CD4-positive, alpha-beta memory T cell (primary cell): ENCODE results near the gene ADRA2A. TPM values are rescaled to one million over a fixed set of nuclear protein-coding genes. Genes with fewer than 3 reads are reported as not detected.

Experiments used
- CTCF ChIA-PET: fragments of 350-600 bp; sonication (Branson Sonifier 250); formaldehyde crosslinking; loops from one replicate; lab custom pipeline; 2021; ENCODE audit warnings: inconsistent platforms; ENCODE audit not compliant: partially characterized antibody; lab: Charles Lee
- POLR2A ChIA-PET: fragments of 350-600 bp; sonication (Branson Sonifier 250); formaldehyde crosslinking; loops from one replicate; lab custom pipeline; 2021; ENCODE audit not compliant: partially characterized antibody; lab: Charles Lee
- DNase-seq, 5 donors: peaks; one replicate each; pipeline versions ENCODE4 v3.0.0 to v3.0.0-alpha.2; 2020 to 2022; ENCODE audit warnings: mixed read lengths in 1 of 5
- H3K27ac ChIP-seq: one replicate; pipeline ENCODE4 v1.7.0; 2013; ENCODE audit warnings: low read depth, low read length
- H3K27me3 ChIP-seq: 2 replicates; pipeline ENCODE4 v1.7.0; 2013; ENCODE audit warnings: mild to moderate bottlenecking, low read length, moderate library complexity; ENCODE audit not compliant: insufficient read depth
- H3K36me3 ChIP-seq: 2 replicates; pipeline ENCODE4 v1.7.0; 2013; ENCODE audit warnings: mild to moderate bottlenecking, low read length, moderate library complexity; ENCODE audit not compliant: insufficient read depth
- H3K4me1 ChIP-seq: 2 replicates; pipeline ENCODE4 v1.7.0; 2013; ENCODE audit warnings: mild to moderate bottlenecking, low read length, moderate library complexity; ENCODE audit not compliant: insufficient read depth
- H3K4me3 ChIP-seq, 2 donors: one replicate each; pipeline ENCODE4 v1.7.0; 2013; ENCODE audit warnings: low read length in 2 of 2, mild to moderate bottlenecking in 1 of 2
- H3K9me3 ChIP-seq, 2 donors: one replicate each; pipeline ENCODE4 v1.7.0; 2013; ENCODE audit warnings: low read length in 2 of 2, control low read depth in 1 of 2; ENCODE audit not compliant: control insufficient read depth in 1 of 2
- H3K27ac Mint-ChIP-seq, 7 donors: one replicate each; pipeline ENCODE4 v1.8.0; 2020 to 2021; ENCODE audit warnings: mixed read lengths in 7 of 7, mild to moderate bottlenecking in 6 of 7, inconsistent platforms in 3 of 7, moderate library complexity in 3 of 7
- H3K27me3 Mint-ChIP-seq, 2 donors: one replicate each; pipeline ENCODE4 v1.8.0; 2020 to 2021; ENCODE audit warnings: mixed read lengths in 2 of 2
- H3K36me3 Mint-ChIP-seq, 2 donors: one replicate each; pipeline ENCODE4 v1.8.0; 2020 to 2021; ENCODE audit warnings: mixed read lengths in 2 of 2, inconsistent platforms in 1 of 2, mild to moderate bottlenecking in 1 of 2
- H3K4me1 Mint-ChIP-seq, 4 donors: one replicate each; pipeline ENCODE4 v1.8.0; 2020 to 2021; ENCODE audit warnings: mixed read lengths in 4 of 4, mild to moderate bottlenecking in 1 of 4
- H3K4me3 Mint-ChIP-seq, 8 donors: one replicate each; pipeline ENCODE4 v1.8.0; 2020 to 2021; ENCODE audit warnings: mixed read lengths in 8 of 8, mild to moderate bottlenecking in 7 of 8, moderate library complexity in 6 of 8, inconsistent platforms in 3 of 8
- H3K9me3 Mint-ChIP-seq, 8 donors: one replicate each; pipeline ENCODE4 v1.8.0; 2020 to 2021; ENCODE audit warnings: mixed read lengths in 8 of 8, mild to moderate bottlenecking in 5 of 8, inconsistent platforms in 3 of 8, moderate library complexity in 1 of 8
- intact Hi-C: fragments of 100-400 bp; cut with micrococcal nuclease; formaldehyde crosslinking; loops from one replicate; pipeline ENCODE4 v1.15.1; 2023
- polyA plus RNA-seq, 2 donors: library from polyadenylated mRNA; unstranded; fragments of 300-500 nt; fragmentation: Illumina TruSeq; gene quantifications; one replicate each; pipeline ENCODE4 v1.2.3, GENCODE V29; 2021
- total RNA-seq, 2 experiments: library from RNA; stranded (reverse); gene quantifications; one replicate each; pipeline ENCODE4 v1.2.3, GENCODE V29; 2021

Gene ADRA2A
- total and polyA plus RNA-seq, 4 experiments from 2014 or later, result not detected

GRCh38 chr10:111089293-111089692, 12.5 kb downstream of the ADRA2A start:
- ChIA-PET CTCF (no interaction called here), POLR2A (no interaction called here)
- Mint-ChIP-seq H3K36me3 (no peaks in the 10 kb centered on the region), H3K27me3 (peaks cover 17 to 18% of the 10 kb centered on the region in 2 donors), H3K27ac (no peak overlapping the region), H3K9me3 (no peaks in the 10 kb centered on the region), H3K4me3 (no peak overlapping the region), H3K4me1 (no peaks in the 10 kb centered on the region)
- DNase-seq, result no peak
- H3K4me3 ChIP-seq, result no peak overlapping the region
- H3K36me3 ChIP-seq, result no peaks in the 10 kb centered on the region
- no peaks in the 10 kb centered on the region for H3K9me3 ChIP-seq
- intact Hi-C loops, result no loop called here
- H3K27ac ChIP-seq, result no peak overlapping the region
- H3K4me1 ChIP-seq, result no peaks in the 10 kb centered on the region
- H3K27me3 ChIP-seq, result no peaks in the 10 kb centered on the region

GRCh38 chr10:111091833-111092232, 15.0 kb downstream of the ADRA2A start:
- Histone ChIP-seq H3K4me1 (no peaks in the 10 kb centered on the region), H3K27ac (no peak overlapping the region), H3K4me3 (no peak overlapping the region), H3K9me3 (no peaks in the 10 kb centered on the region), H3K36me3 (no peaks in the 10 kb centered on the region), H3K27me3 (no peaks in the 10 kb centered on the region)
- no peaks in the 10 kb centered on the region for H3K4me1 Mint-ChIP-seq
- H3K27me3 Mint-ChIP-seq, result peaks cover 20 to 22% of the 10 kb centered on the region in 2 donors
- intact Hi-C loops, result no loop called here
- DNase-seq, result no peak
- H3K27ac Mint-ChIP-seq, result no peak overlapping the region
- ChIA-PET POLR2A (no interaction called here), CTCF (no interaction called here)
- H3K4me3 Mint-ChIP-seq, result no peak overlapping the region
- H3K36me3 Mint-ChIP-seq, result no peaks in the 10 kb centered on the region
- no peaks in the 10 kb centered on the region for H3K9me3 Mint-ChIP-seq

GRCh38 chr10:111093741-111094380, 17.0 kb downstream of the ADRA2A start:
- Mint-ChIP-seq H3K4me1 (no peaks in the 10 kb centered on the region), H3K36me3 (no peaks in the 10 kb centered on the region), H3K27me3 (peaks cover 18 to 22% of the 10 kb centered on the region in 2 donors), H3K27ac (no peak overlapping the region), H3K4me3 (no peak overlapping the region), H3K9me3 (no peaks in the 10 kb centered on the region)
- no peak overlapping the region for H3K27ac ChIP-seq
- DNase-seq, result no peak
- no peak overlapping the region for H3K4me3 ChIP-seq
- intact Hi-C loops, result no loop called here
- ChIA-PET CTCF (no interaction called here), POLR2A (no interaction called here)
- no peaks in the 10 kb centered on the region for H3K9me3 ChIP-seq
- H3K4me1 ChIP-seq, result no peaks in the 10 kb centered on the region
- no peaks in the 10 kb centered on the region for H3K27me3 ChIP-seq
- H3K36me3 ChIP-seq, result no peaks in the 10 kb centered on the region

GRCh38 chr10:111098679-111099437, 22.0 kb downstream of the ADRA2A start:
- Histone ChIP-seq H3K27ac (no peak overlapping the region), H3K4me1 (no peaks in the 10 kb centered on the region), H3K36me3 (no peaks in the 10 kb centered on the region), H3K4me3 (no peak overlapping the region), H3K9me3 (no peaks in the 10 kb centered on the region), H3K27me3 (no peaks in the 10 kb centered on the region)
- Mint-ChIP-seq H3K4me1 (no peaks in the 10 kb centered on the region), H3K27ac (no peak overlapping the region), H3K9me3 (no peaks in the 10 kb centered on the region), H3K4me3 (no peak overlapping the region), H3K27me3 (peaks cover 14 to 16% of the 10 kb centered on the region in 2 donors), H3K36me3 (no peaks in the 10 kb centered on the region)
- intact Hi-C loops, result no loop called here
- no peak for DNase-seq
- ChIA-PET CTCF (no interaction called here), POLR2A (no interaction called here)

GRCh38 chr10:111100198-111100597, 23.4 kb downstream of the ADRA2A start:
- no peaks in the 10 kb centered on the region for H3K36me3 Mint-ChIP-seq
- Histone ChIP-seq H3K27me3 (no peaks in the 10 kb centered on the region), H3K36me3 (no peaks in the 10 kb centered on the region), H3K9me3 (no peaks in the 10 kb centered on the region), H3K27ac (no peak overlapping the region), H3K4me1 (no peaks in the 10 kb centered on the region), H3K4me3 (no peak overlapping the region)
- peaks cover 13 to 15% of the 10 kb centered on the region in 2 donors for H3K27me3 Mint-ChIP-seq
- no peak overlapping the region for H3K4me3 Mint-ChIP-seq
- CTCF ChIA-PET, result no interaction called here
- POLR2A ChIA-PET, result no interaction called here
- intact Hi-C loops, result no loop called here
- no peak for DNase-seq
- H3K9me3 Mint-ChIP-seq, result peaks cover 0 to 3% (median 0%) of the 10 kb centered on the region in 8 donors
- H3K27ac Mint-ChIP-seq, result no peak overlapping the region
- no peaks in the 10 kb centered on the region for H3K4me1 Mint-ChIP-seq

GRCh38 chr10:111101796-111102195, 25.0 kb downstream of the ADRA2A start:
- ChIA-PET CTCF (no interaction called here), POLR2A (no interaction called here)
- H3K27me3 Mint-ChIP-seq, result peaks cover 12% of the 10 kb centered on the region in 2 donors

GRCh38 chr10:111102359-111102837, 25.6 kb downstream of the ADRA2A start:
- Mint-ChIP-seq H3K4me1 (no peaks in the 10 kb centered on the region), H3K9me3 (peaks cover 0 to 3% (median 0%) of the 10 kb centered on the region in 8 donors), H3K27me3 (peaks cover 12% of the 10 kb centered on the region in 2 donors), H3K36me3 (no peaks in the 10 kb centered on the region), H3K4me3 (no peak overlapping the region), H3K27ac (no peak overlapping the region)
- no peak for DNase-seq
- ChIA-PET CTCF (no interaction called here), POLR2A (no interaction called here)
- H3K9me3 ChIP-seq, result no peaks in the 10 kb centered on the region
- H3K27me3 ChIP-seq, result no peaks in the 10 kb centered on the region
- no peak overlapping the region for H3K27ac ChIP-seq
- no peaks in the 10 kb centered on the region for H3K36me3 ChIP-seq
- intact Hi-C loops, result no loop called here
- no peak overlapping the region for H3K4me3 ChIP-seq
- H3K4me1 ChIP-seq, result no peaks in the 10 kb centered on the region

More at GRCh38 chr10:111101796-111102195, 25.0 kb downstream of the ADRA2A start:
- H3K4me1 Mint-ChIP-seq, result no peaks in the 10 kb centered on the region
- Histone ChIP-seq H3K27ac (no peak overlapping the region), H3K4me1 (no peaks in the 10 kb centered on the region), H3K27me3 (no peaks in the 10 kb centered on the region), H3K36me3 (no peaks in the 10 kb centered on the region), H3K9me3 (no peaks in the 10 kb centered on the region), H3K4me3 (no peak overlapping the region)
- intact Hi-C loops, result no loop called here
- DNase-seq, result no peak
- H3K9me3 Mint-ChIP-seq, result peaks cover 0 to 3% (median 0%) of the 10 kb centered on the region in 8 donors
- no peak overlapping the region for H3K27ac Mint-ChIP-seq
- H3K4me3 Mint-ChIP-seq, result no peak overlapping the region
- no peaks in the 10 kb centered on the region for H3K36me3 Mint-ChIP-seq
